Inferior parietal cortex (tissue), 1 donor: ENCODE results near the gene TCERG1L.

Experiments
- DNase-seq: peaks from one replicate; pipeline ENCODE4 v3.0.0-alpha.2; 2016; ENCODE audit errors: extremely low spot score

The TCERG1L gene

GRCh38 chr10:131315344-131315743 is 3.8 kb upstream of the TCERG1L start:
- DNase-seq = no peak

DNA sequence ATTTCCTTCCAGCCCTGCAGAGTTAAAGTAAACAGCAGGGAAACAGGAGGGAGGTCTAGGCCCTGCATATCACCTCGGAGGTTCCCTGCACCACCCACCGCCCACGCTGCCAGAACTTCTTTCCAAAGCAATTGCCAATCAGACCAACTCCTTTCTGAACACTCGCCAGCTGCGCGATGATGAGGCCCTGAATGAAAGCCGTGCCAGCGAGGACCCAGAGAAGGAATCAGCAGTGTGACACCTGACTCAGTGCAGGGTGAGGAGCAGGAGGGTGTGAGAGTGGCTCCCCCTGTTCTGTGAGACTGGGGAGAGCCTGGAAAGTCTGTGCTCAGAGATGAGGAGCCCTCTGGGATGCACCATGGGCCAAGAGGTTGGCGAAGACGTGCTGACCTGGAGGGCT is 3.3 kb upstream of the TCERG1L start:
- no peak for DNase-seq

DNA sequence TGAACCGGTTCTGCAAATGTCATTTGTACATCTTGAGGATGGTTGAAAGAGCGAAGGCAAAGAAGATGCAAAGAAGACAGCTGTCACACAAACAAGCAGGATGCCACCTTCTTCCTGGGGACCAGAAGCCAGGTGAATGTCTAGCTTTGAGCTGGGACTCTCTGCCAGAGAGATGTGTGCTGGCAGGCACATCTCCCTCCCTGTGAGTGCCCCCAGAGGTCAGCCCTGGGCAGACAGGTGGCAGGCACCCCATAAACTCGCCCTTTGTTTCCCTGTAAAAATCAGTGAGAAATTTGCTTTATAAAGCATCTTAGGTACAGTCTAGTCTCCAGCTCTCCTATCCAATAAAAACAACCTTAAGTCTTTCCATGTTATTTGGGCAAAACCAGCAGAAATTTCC is 2.6 kb upstream of the TCERG1L start:
- DNase-seq = no peak

DNA sequence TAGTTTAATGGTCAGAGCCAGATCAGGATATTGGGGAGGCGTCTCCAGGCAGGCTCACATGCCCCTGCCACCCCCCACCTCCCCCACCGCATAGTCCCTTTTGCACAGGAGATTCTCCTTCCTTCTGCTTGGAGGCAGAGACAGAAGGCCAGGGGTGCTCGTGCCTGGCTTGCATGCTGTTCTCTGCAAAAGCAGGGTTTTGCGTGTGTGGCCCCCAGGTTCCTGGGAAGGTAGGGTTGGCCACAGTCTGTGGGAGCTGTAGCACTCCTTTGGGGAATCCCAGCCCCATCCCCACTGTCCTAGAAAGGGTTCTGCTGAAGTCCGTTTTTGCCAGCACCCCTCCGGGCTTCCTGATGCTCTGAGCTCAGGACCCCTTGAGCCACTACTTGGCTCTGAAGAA is 1.9 kb upstream of the TCERG1L start:
- DNase-seq = no peak

DNA sequence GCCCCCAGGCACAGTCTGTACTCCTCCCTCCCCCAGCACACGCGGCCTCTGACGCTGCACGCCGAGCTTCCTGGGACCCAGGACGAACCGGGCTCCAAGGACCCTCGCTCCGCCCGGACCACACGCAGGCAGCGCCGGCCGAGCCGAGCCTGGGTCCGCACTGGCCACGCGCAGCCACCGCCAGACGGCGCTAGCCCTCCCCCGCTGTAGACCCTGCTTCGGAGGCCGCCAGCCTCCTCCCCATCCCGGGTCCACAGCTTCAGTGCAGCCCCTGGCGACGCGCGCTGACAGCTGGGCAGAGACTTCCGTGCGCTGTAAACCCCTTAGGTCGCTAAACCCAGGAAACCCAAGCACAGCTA is 936 bp upstream of the TCERG1L start:
- DNase-seq = no peak

- DNase-seq = no peak
Measured at GRCh38 chr10:131311402-131311660, 190 bp downstream of the TCERG1L start.

DNA sequence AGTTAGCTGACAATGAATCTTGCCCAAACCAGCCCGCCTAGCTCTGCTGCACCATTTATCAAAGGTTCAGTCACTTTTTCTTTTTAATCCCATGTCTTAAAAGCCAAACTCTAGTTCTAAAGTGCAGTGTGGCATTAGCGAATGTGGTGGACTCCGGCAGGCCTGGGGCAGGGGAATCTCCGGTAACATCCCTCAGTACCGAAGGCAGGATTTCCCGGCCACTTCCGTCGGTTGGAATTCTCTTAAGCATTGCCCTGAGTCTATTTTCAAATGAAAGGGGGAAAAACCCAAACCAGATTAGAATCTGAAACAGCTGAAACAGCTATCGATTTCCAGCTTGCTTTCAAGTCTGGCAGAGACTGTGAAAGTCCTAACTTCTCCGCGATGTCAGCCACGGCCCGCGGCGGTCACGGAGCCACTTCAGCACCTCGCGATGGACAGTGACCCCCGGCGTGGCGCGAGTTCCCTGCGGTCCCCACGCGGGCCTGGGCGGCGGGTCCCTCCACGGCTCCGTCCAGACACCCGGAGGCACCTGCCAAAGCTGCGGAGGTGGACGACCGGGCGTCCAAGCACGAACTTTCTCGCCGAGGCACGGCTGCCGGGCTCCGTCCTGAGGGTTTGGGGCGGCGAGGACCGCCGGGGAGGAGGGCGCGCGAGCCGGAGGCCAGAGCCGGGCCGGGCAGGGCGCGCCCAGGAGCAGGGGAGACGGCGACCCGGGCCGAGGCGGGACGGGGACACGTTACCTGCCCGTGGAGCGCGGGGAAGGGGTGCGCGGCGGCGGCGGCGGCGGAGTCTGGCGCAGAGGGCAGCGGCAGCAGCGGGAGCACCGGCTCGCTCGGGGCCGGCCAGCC is 745 bp downstream of the TCERG1L start:
- DNase-seq = no peak

DNA sequence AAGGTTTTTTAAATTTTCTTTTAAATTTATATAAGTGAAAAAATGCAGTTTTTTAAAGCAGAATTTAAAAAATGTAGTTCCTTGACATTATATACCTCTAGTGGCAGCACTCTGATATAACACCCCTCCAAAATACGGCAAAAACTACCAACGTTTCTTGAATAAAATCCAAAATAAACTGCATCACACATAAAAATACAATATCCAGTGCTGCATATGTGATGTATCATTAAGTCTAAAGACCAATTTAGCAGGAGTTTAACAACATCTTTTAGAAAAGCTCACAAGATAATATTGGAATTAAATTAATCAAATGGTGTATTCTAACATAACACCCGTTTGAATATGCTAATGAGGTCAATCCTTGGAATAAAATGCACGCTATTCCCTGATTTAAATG is 1.4 kb downstream of the TCERG1L start:
- peak; percentile 16 for DNase-seq

DNA sequence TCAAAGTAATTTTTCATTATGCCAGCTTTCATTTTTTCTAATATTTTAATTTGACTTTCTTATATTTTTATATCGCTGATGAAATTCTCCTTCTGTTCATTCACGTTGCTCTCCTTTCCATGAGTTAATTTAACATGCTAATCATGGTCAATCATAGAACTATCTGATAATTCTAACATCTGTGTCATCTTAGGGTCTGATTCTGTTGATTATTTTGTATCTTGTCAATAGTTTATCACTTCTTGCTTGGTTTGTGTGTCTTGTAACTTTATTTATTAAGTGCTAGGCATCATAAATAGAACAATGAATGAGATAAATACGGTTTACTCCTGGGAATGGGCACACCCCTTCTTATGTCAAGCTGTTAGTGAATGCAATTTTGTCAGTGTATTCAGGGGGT is 11.0 kb downstream of the TCERG1L start:
- no peak for DNase-seq

DNA sequence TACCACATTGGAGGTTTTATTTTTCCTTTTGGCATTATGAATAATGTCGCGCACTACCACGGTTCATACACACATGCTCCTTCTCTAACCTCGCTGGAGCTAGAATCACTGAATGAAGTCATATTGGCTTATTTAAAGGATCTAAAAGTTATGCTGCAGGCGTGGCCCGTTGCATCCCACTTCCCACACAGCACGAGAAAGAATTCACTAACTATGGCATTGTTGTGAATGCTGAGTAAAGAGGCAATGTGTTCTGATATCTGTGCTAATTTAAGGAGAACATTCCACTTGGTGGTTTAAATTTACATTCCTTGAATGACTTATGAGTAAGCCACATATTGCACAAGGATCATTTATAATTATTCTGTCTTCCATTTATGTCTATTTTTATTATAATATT is 20.7 kb downstream of the TCERG1L start:
- no peak for DNase-seq

DNA sequence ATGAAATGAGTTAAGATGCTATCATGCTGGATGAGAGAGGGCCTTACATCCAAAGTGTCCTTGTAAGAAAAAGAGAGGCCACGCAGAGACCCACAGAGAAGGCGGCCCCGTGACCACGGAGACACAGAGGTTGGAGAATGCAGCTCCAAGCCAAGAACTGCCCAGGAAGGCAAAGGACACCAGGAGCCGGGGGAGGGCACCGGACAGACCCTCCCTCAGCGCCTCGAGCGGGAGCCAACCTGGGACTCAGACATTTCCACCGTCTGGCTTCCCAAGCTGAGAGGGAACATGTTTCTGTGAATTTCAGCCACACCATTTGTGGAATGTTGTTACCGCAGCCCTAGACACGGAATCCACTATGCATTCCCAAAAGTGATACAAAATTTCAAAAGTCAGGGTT is 22.9 kb downstream of the TCERG1L start:
- no peak for DNase-seq

- no peak for DNase-seq
Measured at GRCh38 chr10:131282961-131283360, 28.6 kb downstream of the TCERG1L start.

DNA sequence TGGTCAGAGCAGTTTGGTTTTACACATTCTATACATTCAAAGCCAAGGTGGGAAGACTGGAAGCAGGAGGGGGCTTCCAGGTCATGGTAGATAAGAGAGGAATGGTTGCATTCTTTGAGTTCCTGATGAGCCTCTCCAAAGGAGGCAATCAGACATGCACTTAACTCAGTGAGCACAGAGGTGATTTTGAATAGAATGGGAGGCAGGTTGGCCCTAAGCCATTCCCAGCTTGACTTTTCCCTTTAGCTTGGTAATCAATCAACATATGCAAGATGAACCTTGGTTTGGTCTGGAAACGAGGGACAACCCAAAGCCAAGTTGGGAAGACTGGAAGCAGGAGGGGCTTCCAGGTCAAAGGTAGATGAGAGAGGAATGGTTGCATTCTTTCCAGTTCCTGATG is 31.4 kb downstream of the TCERG1L start:
- no peak for DNase-seq

- DNase-seq = no peak
Measured at GRCh38 chr10:131279516-131279915, 32.0 kb downstream of the TCERG1L start.

DNA sequence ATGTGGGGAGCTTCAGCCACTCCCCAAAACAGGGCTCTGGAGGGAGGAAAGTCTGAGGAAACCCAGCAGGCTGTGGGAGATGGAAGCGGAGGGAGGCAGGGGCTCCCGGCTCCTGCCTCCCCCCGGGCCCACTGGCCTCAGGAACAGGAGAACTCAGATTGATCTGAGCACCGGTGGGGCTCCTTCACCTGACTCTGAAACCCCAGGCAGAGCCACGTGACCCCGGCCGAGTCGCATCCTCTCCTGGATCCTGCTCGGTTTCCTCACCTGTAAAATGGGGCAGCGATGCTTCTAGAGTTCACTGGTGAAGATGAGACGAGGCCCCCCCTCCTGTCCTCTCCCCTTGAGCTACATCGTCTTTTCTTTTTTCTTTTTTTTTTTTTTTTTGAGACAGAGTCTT is 33.6 kb downstream of the TCERG1L start:
- no peak for DNase-seq

DNA sequence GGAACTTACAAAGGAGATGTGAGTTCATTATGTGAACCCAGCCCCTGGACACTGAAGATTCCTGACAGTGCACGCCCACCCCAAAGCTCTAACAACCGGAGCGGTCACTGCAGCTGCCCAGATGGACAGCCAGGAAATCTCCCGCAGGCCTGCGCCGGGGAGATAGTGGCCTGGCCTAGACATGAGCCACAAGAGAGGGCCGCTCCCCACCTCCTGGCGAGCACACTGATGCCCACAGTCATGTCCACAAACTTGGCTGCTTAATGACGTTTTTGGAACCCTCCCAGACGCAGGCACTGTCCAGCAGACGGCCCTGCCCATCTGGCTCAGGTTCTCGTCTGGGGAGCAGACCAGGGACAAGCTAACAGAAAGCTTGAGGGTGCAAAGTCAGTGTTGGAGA is 34.2 kb downstream of the TCERG1L start:
- DNase-seq = no peak

DNA sequence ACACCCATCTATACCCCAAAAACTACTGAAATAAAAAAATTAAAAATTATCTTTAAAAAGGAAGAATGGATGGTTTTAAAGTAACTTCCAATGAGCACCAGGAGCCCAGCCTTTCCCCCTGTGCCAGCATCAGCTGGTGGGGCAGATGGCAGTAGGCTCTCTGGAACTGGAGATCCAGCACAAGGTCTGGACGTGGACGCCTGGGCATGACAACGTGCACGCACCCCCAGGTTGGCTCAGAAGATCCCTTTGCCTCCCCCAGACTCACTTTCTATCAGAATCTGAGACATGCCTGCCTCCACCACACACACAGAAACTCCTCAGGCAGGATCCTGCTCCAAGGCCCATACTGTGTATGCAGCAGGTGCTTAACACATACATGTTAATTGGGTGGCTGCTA is 35.8 kb downstream of the TCERG1L start:
- no peak for DNase-seq

DNA sequence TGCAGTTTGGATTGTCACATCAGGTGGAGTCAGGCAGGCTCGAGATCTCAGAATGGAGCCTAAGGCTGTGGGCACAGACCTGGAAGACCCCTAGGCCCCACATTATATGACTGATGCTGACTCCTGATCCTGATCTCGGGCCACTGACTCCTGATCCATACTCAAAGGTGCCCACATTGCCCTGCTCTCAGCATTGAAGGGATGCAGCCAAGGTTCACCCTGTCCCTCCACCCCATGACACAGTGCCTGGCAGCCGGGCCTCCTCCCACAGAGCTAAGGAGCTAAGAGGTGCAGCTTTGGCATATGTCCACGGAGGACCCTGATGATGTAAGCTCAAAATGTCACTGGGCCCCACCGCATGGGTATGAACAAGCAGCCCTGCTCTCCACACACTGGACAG is 36.6 kb downstream of the TCERG1L start:
- DNase-seq = no peak

- no peak for DNase-seq
Measured at GRCh38 chr10:131274133-131274880, 37.2 kb downstream of the TCERG1L start.

- DNase-seq = no peak
Measured at GRCh38 chr10:131273476-131273875, 38.0 kb downstream of the TCERG1L start.

DNA sequence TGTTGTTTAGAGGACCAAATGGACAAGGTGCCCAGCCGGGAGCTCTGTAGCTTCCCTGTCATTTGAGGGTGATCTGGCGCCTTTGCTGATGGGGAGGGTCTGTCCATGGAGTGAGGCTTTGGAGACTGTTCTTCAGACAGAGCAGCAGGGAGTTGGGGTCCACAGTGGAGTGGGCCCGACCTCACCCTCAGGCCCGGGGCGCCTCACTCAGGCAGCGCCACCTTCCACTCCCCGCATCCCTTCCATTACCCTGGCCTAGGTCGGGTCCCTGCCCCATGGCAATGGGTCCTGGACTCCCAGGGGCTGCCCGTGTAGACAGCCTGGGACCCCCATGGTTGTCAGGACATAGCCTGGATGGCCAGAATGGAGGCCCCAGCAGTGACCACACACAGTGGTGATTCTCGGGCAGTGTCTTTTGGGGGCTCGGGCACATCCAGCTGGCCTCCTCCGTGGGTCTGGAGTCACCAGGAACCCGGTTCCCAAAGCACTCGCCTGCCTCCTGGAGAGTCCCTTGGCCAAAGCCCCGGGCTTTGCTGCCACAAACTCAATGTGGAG is 38.5 kb downstream of the TCERG1L start:
- DNase-seq = no peak

GRCh38 chr10:131271966-131272365 is 39.6 kb downstream of the TCERG1L start:
- DNase-seq = no peak

DNA sequence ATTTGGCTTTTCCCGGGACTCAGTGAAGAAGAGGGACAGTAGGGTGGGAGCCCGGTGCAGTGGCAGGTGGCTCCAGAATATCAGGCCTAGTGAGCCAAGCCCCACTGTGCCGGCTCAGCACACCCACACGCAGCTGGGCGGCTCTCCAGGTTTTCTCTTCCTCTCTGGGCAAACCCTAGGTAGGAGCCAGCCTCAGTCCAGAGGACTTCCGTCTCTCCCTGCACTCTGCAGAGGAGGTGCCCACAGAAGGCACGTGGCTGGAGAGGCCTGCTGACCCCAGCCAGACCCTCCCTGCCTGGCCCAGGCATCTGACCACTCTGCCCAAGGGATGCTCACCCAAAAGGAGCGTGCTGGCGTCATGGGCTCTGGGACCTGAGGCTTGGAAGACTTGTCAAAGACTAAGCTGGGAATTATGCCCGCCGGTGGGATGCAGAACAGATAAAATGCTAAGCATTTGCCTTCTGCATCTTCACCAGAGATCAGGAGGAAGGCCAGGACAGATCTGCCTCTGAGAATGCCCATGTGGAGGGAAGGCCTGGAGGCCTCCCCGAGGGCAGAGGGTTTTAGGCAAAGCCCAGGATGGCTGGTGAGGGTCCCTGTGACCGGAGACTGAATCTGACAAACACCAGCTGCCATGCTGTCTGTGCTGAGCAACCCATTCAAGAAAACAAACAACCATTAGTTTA is 40.2 kb downstream of the TCERG1L start:
- peak; percentile 42 for DNase-seq
